ENCODE results near the gene KLHL29. TPM values are rescaled to one million over a fixed set of nuclear protein-coding genes. Genes with fewer than 3 reads are reported as not detected.

Gene KLHL29
- total RNA-seq, 1 experiment from 2014 or later = 12.2 TPM

DNA sequence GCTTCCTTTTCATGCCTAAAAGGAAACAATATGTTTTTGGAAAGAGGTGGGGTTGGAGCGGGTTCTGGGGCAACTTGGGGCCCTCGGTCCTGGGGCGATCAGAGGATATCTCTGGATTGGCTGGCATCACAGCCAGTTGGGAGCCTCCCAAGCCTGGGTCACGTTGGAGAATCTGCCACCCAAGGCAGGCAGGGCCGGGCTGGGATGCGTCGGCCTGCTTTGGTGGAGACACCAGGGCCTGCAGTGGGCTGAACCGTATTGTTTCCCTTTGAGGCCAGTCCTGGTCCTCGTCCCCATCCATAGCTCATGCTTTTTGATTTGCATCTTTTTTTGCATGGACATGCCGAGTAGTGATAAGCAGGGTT lies 306.1 kb downstream of the KLHL29 start:
- H3K27me3 ChIP-seq (replicated peaks; ENCODE audit: insufficient read depth, low read depth, low read length, poor library complexity) = no peaks in the 10 kb centered on the region
- no peak overlapping the region for H3K27ac ChIP-seq (ENCODE audit: low read depth, low read length, poor library complexity, severe bottlenecking)
- no peaks in the 10 kb centered on the region for H3K9me3 ChIP-seq (ENCODE audit: low read depth, low read length, poor library complexity, severe bottlenecking)
- no peak for DNase-seq (ENCODE audit: low spot score)
- TF ChIP-seq EZH2 (IDR thresholded peaks at IDR 0.05; ENCODE audit: borderline replicate concordance, low read depth, low read length, poor library complexity, severe bottlenecking) = no peak
- TF ChIP-seq, protein P1, sequence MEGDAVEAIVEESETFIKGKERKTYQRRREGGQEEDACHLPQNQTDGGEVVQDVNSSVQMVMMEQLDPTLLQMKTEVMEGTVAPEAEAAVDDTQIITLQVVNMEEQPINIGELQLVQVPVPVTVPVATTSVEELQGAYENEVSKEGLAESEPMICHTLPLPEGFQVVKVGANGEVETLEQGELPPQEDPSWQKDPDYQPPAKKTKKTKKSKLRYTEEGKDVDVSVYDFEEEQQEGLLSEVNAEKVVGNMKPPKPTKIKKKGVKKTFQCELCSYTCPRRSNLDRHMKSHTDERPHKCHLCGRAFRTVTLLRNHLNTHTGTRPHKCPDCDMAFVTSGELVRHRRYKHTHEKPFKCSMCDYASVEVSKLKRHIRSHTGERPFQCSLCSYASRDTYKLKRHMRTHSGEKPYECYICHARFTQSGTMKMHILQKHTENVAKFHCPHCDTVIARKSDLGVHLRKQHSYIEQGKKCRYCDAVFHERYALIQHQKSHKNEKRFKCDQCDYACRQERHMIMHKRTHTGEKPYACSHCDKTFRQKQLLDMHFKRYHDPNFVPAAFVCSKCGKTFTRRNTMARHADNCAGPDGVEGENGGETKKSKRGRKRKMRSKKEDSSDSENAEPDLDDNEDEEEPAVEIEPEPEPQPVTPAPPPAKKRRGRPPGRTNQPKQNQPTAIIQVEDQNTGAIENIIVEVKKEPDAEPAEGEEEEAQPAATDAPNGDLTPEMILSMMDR (conservative IDR thresholded peaks at IDR 0.05; ENCODE audit: low read depth, low read length) = no peak
- CTCF ChIA-PET = no interaction called here
- intact Hi-C loops (cut with micrococcal nuclease; ENCODE audit: unreplicated experiment) = no loop called here
- POLR2A ChIA-PET (ENCODE audit: low non-redundant PET) = no interaction called here
- no peaks in the 10 kb centered on the region for H3K4me1 ChIP-seq (ENCODE audit: insufficient read depth, low read length, poor library complexity, severe bottlenecking)
- no peaks in the 10 kb centered on the region for H3K36me3 ChIP-seq (ENCODE audit: insufficient read depth, low read length, poor library complexity, severe bottlenecking)
- no peak overlapping the region for H3K4me3 ChIP-seq (ENCODE audit: low read depth, low read length, poor library complexity, severe bottlenecking)
- BruUV-seq (replicated peaks) = no TSS peak

DNA sequence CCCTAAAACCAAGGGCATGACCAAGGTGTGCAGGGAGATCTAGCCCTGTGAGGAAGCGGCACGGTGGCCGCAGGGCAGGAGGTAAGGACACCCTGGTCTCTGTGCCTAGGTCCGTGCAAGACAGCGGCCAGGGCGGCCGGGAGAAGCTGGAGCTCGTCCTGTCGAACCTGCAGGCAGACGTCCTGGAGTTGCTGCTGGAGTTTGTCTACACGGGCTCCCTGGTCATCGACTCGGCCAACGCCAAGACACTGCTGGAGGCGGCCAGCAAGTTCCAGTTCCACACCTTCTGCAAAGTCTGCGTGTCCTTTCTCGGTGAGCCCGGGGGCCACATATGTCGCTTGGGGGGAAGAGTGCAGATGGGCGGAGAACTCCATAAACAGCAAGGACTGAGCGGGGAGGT lies 306.6 kb downstream of the KLHL29 start:
- Histone ChIP-seq H3K9me3 (ENCODE audit: low read depth, low read length, poor library complexity, severe bottlenecking) (no peaks in the 10 kb centered on the region), H3K4me3 (ENCODE audit: low read depth, low read length, poor library complexity, severe bottlenecking) (no peak overlapping the region), H3K27me3 (replicated peaks; ENCODE audit: insufficient read depth, low read depth, low read length, poor library complexity) (no peaks in the 10 kb centered on the region), H3K27ac (ENCODE audit: low read depth, low read length, poor library complexity, severe bottlenecking) (no peak overlapping the region), H3K4me1 (ENCODE audit: insufficient read depth, low read length, poor library complexity, severe bottlenecking) (no peaks in the 10 kb centered on the region), H3K36me3 (ENCODE audit: insufficient read depth, low read length, poor library complexity, severe bottlenecking) (no peaks in the 10 kb centered on the region)
- DNase-seq (ENCODE audit: low spot score) = no peak
- POLR2A ChIA-PET (ENCODE audit: low non-redundant PET) = no interaction called here
- CTCF ChIA-PET = no interaction called here
- intact Hi-C loops (cut with micrococcal nuclease; ENCODE audit: unreplicated experiment) = no loop called here
- TF ChIP-seq, protein P1 (conservative IDR thresholded peaks at IDR 0.05; ENCODE audit: low read depth, low read length) = no peak
- no peak for TF ChIP-seq EZH2 (IDR thresholded peaks at IDR 0.05; ENCODE audit: borderline replicate concordance, low read depth, low read length, poor library complexity, severe bottlenecking)
- no TSS peak for BruUV-seq (replicated peaks)

DNA sequence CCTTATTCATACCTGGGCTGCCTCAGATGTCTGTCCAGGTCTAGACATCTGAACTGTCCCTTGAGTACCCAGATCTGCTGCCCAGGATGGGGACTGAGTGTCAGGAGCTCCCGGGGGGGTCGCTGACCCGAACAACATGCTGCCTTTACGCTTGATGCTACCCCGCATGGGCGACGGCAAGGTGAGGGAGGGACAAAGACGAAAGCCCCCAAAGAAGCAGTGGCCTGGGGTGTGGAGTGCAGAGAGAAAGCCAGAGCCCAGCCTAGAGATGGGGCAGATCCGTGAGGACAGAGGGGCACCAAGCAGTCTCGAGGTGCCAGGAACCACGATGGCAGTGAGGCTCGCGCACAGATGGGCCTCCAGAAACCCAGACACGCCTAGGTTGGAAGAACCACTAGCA lies 307.3 kb downstream of the KLHL29 start:
- no peak for DNase-seq (ENCODE audit: low spot score)
- Histone ChIP-seq H3K36me3 (ENCODE audit: insufficient read depth, low read length, poor library complexity, severe bottlenecking) (no peaks in the 10 kb centered on the region), H3K9me3 (ENCODE audit: low read depth, low read length, poor library complexity, severe bottlenecking) (no peaks in the 10 kb centered on the region), H3K4me3 (ENCODE audit: low read depth, low read length, poor library complexity, severe bottlenecking) (no peak overlapping the region), H3K27ac (ENCODE audit: low read depth, low read length, poor library complexity, severe bottlenecking) (no peak overlapping the region), H3K4me1 (ENCODE audit: insufficient read depth, low read length, poor library complexity, severe bottlenecking) (peaks cover 2% of the 10 kb centered on the region), H3K27me3 (replicated peaks; ENCODE audit: insufficient read depth, low read depth, low read length, poor library complexity) (no peaks in the 10 kb centered on the region)
- TF ChIP-seq, protein P1 (conservative IDR thresholded peaks at IDR 0.05; ENCODE audit: low read depth, low read length) = no peak
- TF ChIP-seq EZH2 (IDR thresholded peaks at IDR 0.05; ENCODE audit: borderline replicate concordance, low read depth, low read length, poor library complexity, severe bottlenecking) = no peak
- intact Hi-C loops (cut with micrococcal nuclease; ENCODE audit: unreplicated experiment) = no loop called here
- CTCF ChIA-PET = no interaction called here
- POLR2A ChIA-PET (ENCODE audit: low non-redundant PET) = no interaction called here
- BruUV-seq (replicated peaks) = no TSS peak
